Astrocyte of the spinal cord (primary cell): Measurements from ENCODE around the gene XKR7.

ENCODE experiments used
- DNase-seq: peaks from one replicate; pipeline ENCODE4 v3.0.0; 2011; ENCODE audit warnings: low read depth, low spot score
- H3K4me3 ChIP-seq: 2 replicates; pipeline ENCODE4 v1.5.1; 2011; ENCODE audit warnings: low read depth, mild to moderate bottlenecking, low read length, moderate library complexity
- CTCF ChIP-seq: IDR thresholded peaks from 2 replicates; pipeline ENCODE4 v1.5.1; 2012; ENCODE audit warnings: low read depth, mild to moderate bottlenecking, low read length, inconsistent platforms
- in situ Hi-C: cut with HindIII; loops from 2 replicates; pipeline ENCODE4 v1.10.0; 2017; ENCODE audit warnings: low sequenced_read_pairs

Gene XKR7

GRCh38 chr20:31951203-31951529 is 16.8 kb upstream of the XKR7 start:
- no peak for TF ChIP-seq CTCF
- in situ Hi-C loops = no loop called here
- H3K4me3 ChIP-seq = peak overlapping the region; percentile 66
- DNase-seq = no peak

GRCh38 chr20:31951530-31952453 is 16.2 kb upstream of the XKR7 start, which contains the start of gene PDRG1:
PDRG1 (minus strand) TSS chr20:31952046; CDS start chr20:31951961, 85 bp downstream.
- peak; percentile 97 for DNase-seq
- peak; percentile 97 for TF ChIP-seq CTCF
- in situ Hi-C loops = no loop called here
- H3K4me3 ChIP-seq = peak within 1 kb of the TSS; percentile 66

GRCh38 chr20:31953556-31954148 is 14.3 kb upstream of the XKR7 start:
- in situ Hi-C loops = no loop called here
- no peak overlapping the region for H3K4me3 ChIP-seq
- TF ChIP-seq CTCF = no peak
- DNase-seq = no peak

GRCh38 chr20:31954500-31954899 is 13.5 kb upstream of the XKR7 start:
- TF ChIP-seq CTCF = no peak
- in situ Hi-C loops = no loop called here

GRCh38 chr20:31956556-31957526 is 11.1 kb upstream of the XKR7 start:
- in situ Hi-C loops = no loop called here
- DNase-seq = no peak
- no peak for TF ChIP-seq CTCF
- H3K4me3 ChIP-seq = no peak overlapping the region

More at GRCh38 chr20:31954500-31954899, 13.5 kb upstream of the XKR7 start:
- DNase-seq = no peak
- H3K4me3 ChIP-seq = no peak overlapping the region

- in situ Hi-C loops = no loop called here
- no peak for DNase-seq
- no peak overlapping the region for H3K4me3 ChIP-seq
- TF ChIP-seq CTCF = no peak
These were observed 5.2 kb upstream of the XKR7 start for GRCh38 chr20:31962761-31963160.
